ENCODE measurements around the gene FKBP1A. TPM values are rescaled to one million over a fixed set of nuclear protein-coding genes. Genes with fewer than 3 reads are reported as not detected.

Gene FKBP1A
- total and polyA plus RNA-seq, 2 experiments from 2014 or later = 99.5 to 161 TPM

- DNase-seq (ENCODE audit: low spot score) = no peak
- Histone ChIP-seq H3K36me3 (replicated peaks; ENCODE audit: insufficient read depth, low read depth) (no peaks in the 10 kb centered on the region), H3K4me3 (no peak overlapping the region), H4K20me1 (ENCODE audit: insufficient read depth, poor library complexity, severe bottlenecking) (peaks cover 89% of the 10 kb centered on the region), H3K4me2 (no peak overlapping the region), H3K4me1 (ENCODE audit: insufficient read depth) (peaks cover 30% of the 10 kb centered on the region), H3K9me2 (replicated peaks; ENCODE audit: insufficient read depth) (no peaks in the 10 kb centered on the region), H2AFZ (no peak overlapping the region), H3K79me2 (peaks cover 91% of the 10 kb centered on the region), H3K27ac (no peak overlapping the region), H3K9me3 (ENCODE audit: low read depth) (no peaks in the 10 kb centered on the region), H3K27me3 (no peaks in the 10 kb centered on the region)
- no peak for TF ChIP-seq EZH2 (IDR thresholded peaks at IDR 0.05; ENCODE audit: borderline replicate concordance)
- TF ChIP-seq, protein P1, sequence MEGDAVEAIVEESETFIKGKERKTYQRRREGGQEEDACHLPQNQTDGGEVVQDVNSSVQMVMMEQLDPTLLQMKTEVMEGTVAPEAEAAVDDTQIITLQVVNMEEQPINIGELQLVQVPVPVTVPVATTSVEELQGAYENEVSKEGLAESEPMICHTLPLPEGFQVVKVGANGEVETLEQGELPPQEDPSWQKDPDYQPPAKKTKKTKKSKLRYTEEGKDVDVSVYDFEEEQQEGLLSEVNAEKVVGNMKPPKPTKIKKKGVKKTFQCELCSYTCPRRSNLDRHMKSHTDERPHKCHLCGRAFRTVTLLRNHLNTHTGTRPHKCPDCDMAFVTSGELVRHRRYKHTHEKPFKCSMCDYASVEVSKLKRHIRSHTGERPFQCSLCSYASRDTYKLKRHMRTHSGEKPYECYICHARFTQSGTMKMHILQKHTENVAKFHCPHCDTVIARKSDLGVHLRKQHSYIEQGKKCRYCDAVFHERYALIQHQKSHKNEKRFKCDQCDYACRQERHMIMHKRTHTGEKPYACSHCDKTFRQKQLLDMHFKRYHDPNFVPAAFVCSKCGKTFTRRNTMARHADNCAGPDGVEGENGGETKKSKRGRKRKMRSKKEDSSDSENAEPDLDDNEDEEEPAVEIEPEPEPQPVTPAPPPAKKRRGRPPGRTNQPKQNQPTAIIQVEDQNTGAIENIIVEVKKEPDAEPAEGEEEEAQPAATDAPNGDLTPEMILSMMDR (IDR thresholded peaks at IDR 0.05; ENCODE audit: poor library complexity) = no peak
- TF ChIP-seq EZH2phosphoT487 (IDR thresholded peaks at IDR 0.05; ENCODE audit: low read depth, severe bottlenecking, unreplicated experiment) = no peak
- WGBS (ENCODE audit: low lambda C conversion rate, missing lambda C conversion rate) = 93% methylated on average over 6 of the region's 6 CpGs
These were observed 10.9 kb downstream of the FKBP1A start for GRCh38 chr20:1381753-1382591.

GRCh38 chr20:1378735-1379125 lies 14.1 kb downstream of the FKBP1A start:
- H3K4me2 ChIP-seq = no peak overlapping the region
- H3K27ac ChIP-seq = no peak overlapping the region
- no peak for DNase-seq (ENCODE audit: low spot score)
- H2AFZ ChIP-seq = no peak overlapping the region
- H3K4me3 ChIP-seq = no peak overlapping the region
- H4K20me1 ChIP-seq (ENCODE audit: insufficient read depth, poor library complexity, severe bottlenecking) = peaks cover 77% of the 10 kb centered on the region
- H3K36me3 ChIP-seq (replicated peaks; ENCODE audit: insufficient read depth, low read depth) = no peaks in the 10 kb centered on the region
- over 99% methylated on average over 6 of the region's 6 CpGs for WGBS (ENCODE audit: low lambda C conversion rate, missing lambda C conversion rate)
- H3K4me1 ChIP-seq (ENCODE audit: insufficient read depth) = peaks cover 22% of the 10 kb centered on the region
- peaks cover 97% of the 10 kb centered on the region for H3K79me2 ChIP-seq
- H3K27me3 ChIP-seq = no peaks in the 10 kb centered on the region
- TF ChIP-seq EZH2 (IDR thresholded peaks at IDR 0.05; ENCODE audit: borderline replicate concordance) = no peak
- TF ChIP-seq EZH2phosphoT487 (IDR thresholded peaks at IDR 0.05; ENCODE audit: low read depth, severe bottlenecking, unreplicated experiment) = no peak
- TF ChIP-seq, protein P1 (IDR thresholded peaks at IDR 0.05; ENCODE audit: poor library complexity) = no peak
- H3K9me3 ChIP-seq (ENCODE audit: low read depth) = no peaks in the 10 kb centered on the region
- no peaks in the 10 kb centered on the region for H3K9me2 ChIP-seq (replicated peaks; ENCODE audit: insufficient read depth)

DNA sequence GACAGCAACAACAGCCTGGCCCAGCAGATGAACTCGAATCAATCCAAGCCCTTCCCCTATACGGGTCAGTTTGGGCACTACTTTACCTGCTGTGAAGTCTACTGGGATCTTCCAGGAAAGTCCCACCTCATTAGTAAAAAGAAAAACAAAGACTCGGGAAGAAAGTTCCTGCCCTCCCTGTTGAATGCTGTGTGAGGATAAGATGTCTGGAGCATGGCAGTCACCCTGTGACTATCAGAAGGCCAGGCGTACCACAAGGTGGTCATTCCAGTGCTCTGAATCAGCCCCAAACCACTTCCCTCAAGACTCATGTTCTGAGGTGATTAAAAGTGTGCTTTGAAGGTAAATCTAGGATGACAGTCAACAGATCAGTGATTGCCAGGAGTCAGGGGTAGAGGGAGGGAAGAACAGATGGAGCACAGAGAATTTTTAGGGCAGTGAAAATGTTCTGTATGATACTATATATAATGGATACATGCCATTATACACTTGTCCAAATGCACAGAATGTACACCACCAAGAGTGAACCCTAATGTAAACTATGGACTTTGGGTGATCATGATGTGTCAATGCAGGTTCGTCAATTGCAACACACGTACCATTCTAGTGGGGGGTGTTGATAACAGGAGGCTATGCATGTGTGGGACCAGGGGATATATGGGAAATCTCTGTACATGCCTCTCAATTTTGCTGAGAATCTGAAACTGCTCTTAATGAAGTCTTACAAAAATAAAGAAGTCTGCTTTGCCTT lies 14.7 kb downstream of the FKBP1A start:
- no peak overlapping the region for H3K4me2 ChIP-seq
- no peak overlapping the region for H3K4me3 ChIP-seq
- peaks cover 98% of the 10 kb centered on the region for H3K79me2 ChIP-seq
- no peak overlapping the region for H2AFZ ChIP-seq
- peak overlapping the region; percentile 22 for H3K27ac ChIP-seq
- H3K27me3 ChIP-seq = no peaks in the 10 kb centered on the region
- no peaks in the 10 kb centered on the region for H3K9me2 ChIP-seq (replicated peaks; ENCODE audit: insufficient read depth)
- no peaks in the 10 kb centered on the region for H3K36me3 ChIP-seq (replicated peaks; ENCODE audit: insufficient read depth, low read depth)
- TF ChIP-seq, protein P1 (IDR thresholded peaks at IDR 0.05; ENCODE audit: poor library complexity) = no peak
- TF ChIP-seq EZH2 (IDR thresholded peaks at IDR 0.05; ENCODE audit: borderline replicate concordance) = no peak
- TF ChIP-seq EZH2phosphoT487 (IDR thresholded peaks at IDR 0.05; ENCODE audit: low read depth, severe bottlenecking, unreplicated experiment) = no peak
- 80% methylated on average over 6 of the region's 6 CpGs for WGBS (ENCODE audit: low lambda C conversion rate, missing lambda C conversion rate)
- H3K4me1 ChIP-seq (ENCODE audit: insufficient read depth) = peaks cover 20% of the 10 kb centered on the region
- no peak for DNase-seq (ENCODE audit: low spot score)
- H3K9me3 ChIP-seq (ENCODE audit: low read depth) = no peaks in the 10 kb centered on the region
- peaks cover 74% of the 10 kb centered on the region for H4K20me1 ChIP-seq (ENCODE audit: insufficient read depth, poor library complexity, severe bottlenecking)

Measured in hepatocyte (in vitro differentiated cells).